GM23338 (cell line): ENCODE measurements around the gene ATP13A2. TPM values are rescaled to one million over a fixed set of nuclear protein-coding genes. Genes with fewer than 3 reads are reported as not detected.

Experiments used
- ATAC-seq: fragments of 200-7000 bp; cut with Tn5 transposase; 3 replicates; pipeline ENCODE4 v1.9.1; 2020
- DNase-seq: peaks from one replicate; pipeline ENCODE4 v3.0.0-alpha.2; 2015; ENCODE audit warnings: low spot score
- H2AFZ ChIP-seq: fragments of 200-600 bp; sonication (generic); 2 replicates; pipeline ENCODE4 v1.8.0; 2016; ENCODE audit warnings: antibody characterized with exemption, mild to moderate bottlenecking, moderate library complexity
- H3F3A ChIP-seq: fragments of 200-600 bp; sonication (generic); replicated peaks from 2 replicates; pipeline ENCODE4 v1.8.0; 2017; ENCODE audit warnings: antibody characterized with exemption, mixed run types, low read depth
- H3K27ac ChIP-seq: fragments of 200-600 bp; sonication (generic); 2 replicates; pipeline ENCODE4 v1.6.1; 2016; ENCODE audit warnings: low read depth
- H3K27me3 ChIP-seq: fragments of 200-600 bp; sonication (generic); 2 replicates; pipeline ENCODE4 v1.8.0; 2016; ENCODE audit warnings: mild to moderate bottlenecking, mixed run types, moderate library complexity; ENCODE audit not compliant: insufficient read depth
- H3K36me3 ChIP-seq: fragments of 200-600 bp; sonication (generic); 2 replicates; pipeline ENCODE4 v1.8.0; 2016; ENCODE audit warnings: mild to moderate bottlenecking; ENCODE audit not compliant: insufficient read depth
- H3K4me1 ChIP-seq: fragments of 200-600 bp; sonication (generic); 2 replicates; pipeline ENCODE4 v1.8.0; 2016; ENCODE audit warnings: mild to moderate bottlenecking, moderate library complexity; ENCODE audit not compliant: insufficient read depth
- H3K4me2 ChIP-seq: fragments of 200-600 bp; sonication (generic); 2 replicates; pipeline ENCODE4 v1.7.1; 2017; ENCODE audit warnings: mixed run types
- H3K4me3 ChIP-seq: fragments of 200-600 bp; sonication (generic); 2 replicates; pipeline ENCODE4 v1.6.1; 2016; ENCODE audit warnings: mixed run types
- H3K79me2 ChIP-seq: fragments of 200-600 bp; sonication (generic); replicated peaks from 2 replicates; pipeline ENCODE4 v1.8.0; 2017; ENCODE audit warnings: mild to moderate bottlenecking; ENCODE audit not compliant: insufficient read depth
- H3K9me2 ChIP-seq: fragments of 200-600 bp; sonication (generic); 2 replicates; pipeline ENCODE4 v1.8.0; 2017; ENCODE audit not compliant: insufficient read depth
- H4K20me1 ChIP-seq: fragments of 200-600 bp; sonication (generic); replicated peaks from 2 replicates; pipeline ENCODE4 v1.8.0; 2017; ENCODE audit warnings: mild to moderate bottlenecking; ENCODE audit not compliant: insufficient read depth
- H3K27ac Mint-ChIP-seq: 2 replicates; pipeline ENCODE4 v1.8.0; 2020; ENCODE audit warnings: inconsistent platforms, mild to moderate bottlenecking, moderate library complexity, mixed read lengths
- H3K27me3 Mint-ChIP-seq: 3 replicates; pipeline ENCODE4 v1.8.0; 2022; ENCODE audit warnings: low read depth, mild to moderate bottlenecking, moderate library complexity, mixed read lengths, inconsistent platforms; ENCODE audit not compliant: insufficient read depth, poor library complexity
- H3K36me3 Mint-ChIP-seq: 3 replicates; pipeline ENCODE4 v1.8.0; 2021; ENCODE audit warnings: low read depth, mild to moderate bottlenecking, inconsistent platforms, moderate library complexity, mixed read lengths
- H3K4me1 Mint-ChIP-seq: 3 replicates; pipeline ENCODE4 v1.8.0; 2020; ENCODE audit warnings: mild to moderate bottlenecking, inconsistent platforms, mixed read lengths
- H3K4me3 Mint-ChIP-seq: 3 replicates; pipeline ENCODE4 v1.8.0; 2021; ENCODE audit warnings: moderate library complexity, mild to moderate bottlenecking, inconsistent platforms, mixed read lengths
- H3K9me3 Mint-ChIP-seq: 3 replicates; pipeline ENCODE4 v1.8.0; 2020; ENCODE audit warnings: moderate library complexity, mild to moderate bottlenecking, inconsistent platforms, mixed read lengths
- CREB1 ChIP-seq: fragments of 250-450 bp; sonication (Bioruptor Pico); IDR thresholded peaks from 2 replicates; pipeline ENCODE4 v1.5.0; 2020; ENCODE audit warnings: low read depth, mild to moderate bottlenecking, moderate library complexity
- CTCF ChIP-seq, 2 experiments: fragments of 200-600 bp in 1 of 2; sonication (generic) in 1 of 2; conservative IDR thresholded peaks; 2 replicates each; pipeline versions ENCODE4 v1.5.1 to v1.6.1; 2016 to 2017; ENCODE audit warnings: antibody characterized with exemption in 2 of 2, low read depth in 2 of 2, mild to moderate bottlenecking in 2 of 2, moderate library complexity in 1 of 2
- EZH2 ChIP-seq: fragments of 200-600 bp; sonication (generic); IDR thresholded peaks from one replicate; pipeline ENCODE4 v1.8.0; 2017; ENCODE audit warnings: antibody characterized with exemption, mild to moderate bottlenecking, low read depth; ENCODE audit not compliant: unreplicated experiment
- JUNB ChIP-seq: IDR thresholded peaks from one replicate; pipeline ENCODE4 v1.6.1; 2016; ENCODE audit warnings: antibody characterized with exemption; ENCODE audit not compliant: unreplicated experiment
- REST ChIP-seq: IDR thresholded peaks from one replicate; pipeline ENCODE4 v1.6.1; 2018; ENCODE audit warnings: antibody characterized with exemption; ENCODE audit not compliant: unreplicated experiment
- STAT1 ChIP-seq: IDR thresholded peaks from one replicate; pipeline ENCODE4 v1.6.1; 2016; ENCODE audit warnings: antibody characterized with exemption; ENCODE audit not compliant: unreplicated experiment
- ZNF462 ChIP-seq: fragments of 250-450 bp; sonication (Bioruptor Pico); IDR thresholded peaks from 2 replicates; pipeline ENCODE4 v1.5.0; 2020; ENCODE audit warnings: mild to moderate bottlenecking, moderate library complexity
- polyA plus RNA-seq: library from polyadenylated mRNA; unstranded; fragments of >200 nt; fragmentation: Nextera tagmentation; extraction: Ambion mirVana; gene quantifications from 2 replicates; pipeline ENCODE4 v1.2.1, GENCODE V29; 2016
- total RNA-seq: library from RNA; depleted of rRNA; stranded (reverse); fragments of >200 nt; shearing (Covaris generic); gene quantifications from 2 replicates; pipeline ENCODE4 v1.2.3, GENCODE V29; 2014

Gene ATP13A2
- total and polyA plus RNA-seq, 2 experiments from 2014 or later, result 30.1 to 87.7 TPM

- Mint-ChIP-seq H3K4me3 (no peak overlapping the region), H3K27me3 (peaks cover 10% of the 10 kb centered on the region), H3K4me1 (peaks cover 22% of the 10 kb centered on the region), H3K9me3 (peaks cover 3% of the 10 kb centered on the region; the same call in 1 of the 3 replicates), H3K27ac (no peak overlapping the region), H3K36me3 (0 out of 3 replicates have a peak, but pooled peaks cover 2% of the 10 kb centered on the region)
- Histone ChIP-seq H2AFZ (no peak overlapping the region; the same call in 1 of the 2 replicates), H3K27me3 (no peaks in the 10 kb centered on the region), H3K9me2 (no peaks in the 10 kb centered on the region), H3K4me2 (no peak overlapping the region), H3K4me1 (peaks cover 35% of the 10 kb centered on the region), H3K79me2 (no peaks in the 10 kb centered on the region), H3K27ac (no peak overlapping the region), H3F3A (peaks cover 8% of the 10 kb centered on the region; the same call in 1 of the 2 replicates), H3K4me3 (no peak overlapping the region), H4K20me1 (no peaks in the 10 kb centered on the region), H3K36me3 (no peaks in the 10 kb centered on the region; the same call in 1 of the 2 replicates)
- no peak for DNase-seq
- ATAC-seq, result no peak
- TF ChIP-seq ZNF462 (CRISPR knock-in tag) (no peak), CTCF (conservative IDR thresholded peaks at IDR 0.05; ENCODE audit: low read depth in 2 of 2) (no peak), EZH2 (no peak), JUNB (no peak), STAT1 (no peak), CREB1 (CRISPR knock-in tag) (no peak), REST (no peak)
Measured at GRCh38 chr1:17061486-17061885, 49.8 kb upstream of the ATP13A2 start.
